ENCODE data around the gene KLHL35.

The KLHL35 gene

GRCh38 chr11:75468534-75469340 lies 35.7 kb upstream of the KLHL35 start:
- TF ChIP-seq CTCF (IDR thresholded peaks at IDR 0.05; ENCODE audit: control extremely low read depth, extremely low read depth, low read depth, missing control alignments): no peak
- no peak for DNase-seq (ENCODE audit: extremely low spot score)
- CTCF ChIA-PET: interaction anchor here (1.1 to 1.3 kb wide), 3 partner anchors 10 to 60 kb away, joined by 3 to 5 read pairs (median 3); no protein-coding TSS in a partner anchor
- POLR2A ChIA-PET: no interaction called here

GRCh38 chr11:75467881-75468280 lies 34.9 kb upstream of the KLHL35 start:
- TF ChIP-seq CTCF (IDR thresholded peaks at IDR 0.05; ENCODE audit: control extremely low read depth, extremely low read depth, low read depth, missing control alignments): no peak
- POLR2A ChIA-PET: no interaction called here
- CTCF ChIA-PET: interaction anchor here (1.0 to 2.4 kb wide), 2 partner anchors 23 to 64 kb away, joined by 3 to 11 read pairs; no protein-coding TSS in a partner anchor
- no peak for DNase-seq (ENCODE audit: extremely low spot score)

GRCh38 chr11:75467311-75467710 lies 34.3 kb upstream of the KLHL35 start:
- no peak for TF ChIP-seq CTCF (IDR thresholded peaks at IDR 0.05; ENCODE audit: control extremely low read depth, extremely low read depth, low read depth, missing control alignments)
- ChIA-PET CTCF (interaction anchor here (1.0 to 2.4 kb wide), 2 partner anchors 22 to 65 kb away, joined by 3 to 11 read pairs; no protein-coding TSS in a partner anchor), POLR2A (no interaction called here)
- DNase-seq (ENCODE audit: extremely low spot score): no peak

- no peak for TF ChIP-seq CTCF (IDR thresholded peaks at IDR 0.05; ENCODE audit: control extremely low read depth, extremely low read depth, low read depth, missing control alignments)
- POLR2A ChIA-PET: no interaction called here
- no peak for DNase-seq (ENCODE audit: extremely low spot score)
- CTCF ChIA-PET: interaction anchor here (0.9 to 2.7 kb wide), 4 partner anchors 18 to 65 kb away, joined by 3 to 11 read pairs (median 7); no protein-coding TSS in a partner anchor
These were observed 32.9 kb upstream of the KLHL35 start for GRCh38 chr11:75465701-75466531.

- DNase-seq (ENCODE audit: extremely low spot score): no peak
- no peak for TF ChIP-seq CTCF (IDR thresholded peaks at IDR 0.05; ENCODE audit: control extremely low read depth, extremely low read depth, low read depth, missing control alignments)
- CTCF ChIA-PET: interaction anchor here (1.4 to 2.7 kb wide), 2 partner anchors 17 to 68 kb away, joined by 5 to 11 read pairs; no protein-coding TSS in a partner anchor
- POLR2A ChIA-PET: no interaction called here
These were observed 30.2 kb upstream of the KLHL35 start for GRCh38 chr11:75463106-75463774.
